Measurements from ENCODE around the gene TANGO6. TPM values are rescaled to one million over a fixed set of nuclear protein-coding genes. Genes with fewer than 3 reads are reported as not detected.

The TANGO6 gene
- total and polyA plus RNA-seq, 3 donors from 2014 or later: 23.1 to 41.3 (median 39.4) TPM

DNA sequence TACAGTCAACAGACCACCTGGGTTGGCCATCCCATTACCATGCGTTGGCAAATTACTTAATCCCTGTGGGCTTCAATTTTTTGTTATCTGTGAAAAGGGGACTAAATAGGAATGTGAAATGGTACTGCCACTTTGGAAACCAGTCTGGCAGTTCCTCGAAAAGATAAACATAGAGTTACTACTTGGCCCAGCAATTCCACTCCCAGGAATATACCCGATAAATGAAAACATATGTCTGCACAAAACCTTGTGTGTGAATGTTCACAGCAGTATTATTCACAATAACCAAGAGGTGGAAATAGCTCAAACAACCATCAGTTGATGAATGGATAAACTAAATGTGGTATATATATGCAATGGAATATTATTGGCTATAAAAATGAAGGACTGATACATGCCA lies 87.9 kb downstream of the TANGO6 start:
- Histone ChIP-seq H3K27me3 (no peaks in the 10 kb centered on the region), H3K4me3 (no peak overlapping the region), H3K9me3 (no peaks in the 10 kb centered on the region), H3K27ac (no peak overlapping the region), H3K4me1 (no peaks in the 10 kb centered on the region), H3K36me3 (ENCODE audit: low read depth, missing control alignments) (no peaks in the 10 kb centered on the region)
- intact Hi-C loops (cut with DNase I; ENCODE audit: low total_unique reads): no loop called here
- DNase-seq: no peak
- WGBS, 2 donors: 85 to 93% methylated on average over 3 of the region's 3 CpGs
- no peak for TF ChIP-seq POLR2A (IDR thresholded peaks at IDR 0.05)
- TF ChIP-seq, protein P1, sequence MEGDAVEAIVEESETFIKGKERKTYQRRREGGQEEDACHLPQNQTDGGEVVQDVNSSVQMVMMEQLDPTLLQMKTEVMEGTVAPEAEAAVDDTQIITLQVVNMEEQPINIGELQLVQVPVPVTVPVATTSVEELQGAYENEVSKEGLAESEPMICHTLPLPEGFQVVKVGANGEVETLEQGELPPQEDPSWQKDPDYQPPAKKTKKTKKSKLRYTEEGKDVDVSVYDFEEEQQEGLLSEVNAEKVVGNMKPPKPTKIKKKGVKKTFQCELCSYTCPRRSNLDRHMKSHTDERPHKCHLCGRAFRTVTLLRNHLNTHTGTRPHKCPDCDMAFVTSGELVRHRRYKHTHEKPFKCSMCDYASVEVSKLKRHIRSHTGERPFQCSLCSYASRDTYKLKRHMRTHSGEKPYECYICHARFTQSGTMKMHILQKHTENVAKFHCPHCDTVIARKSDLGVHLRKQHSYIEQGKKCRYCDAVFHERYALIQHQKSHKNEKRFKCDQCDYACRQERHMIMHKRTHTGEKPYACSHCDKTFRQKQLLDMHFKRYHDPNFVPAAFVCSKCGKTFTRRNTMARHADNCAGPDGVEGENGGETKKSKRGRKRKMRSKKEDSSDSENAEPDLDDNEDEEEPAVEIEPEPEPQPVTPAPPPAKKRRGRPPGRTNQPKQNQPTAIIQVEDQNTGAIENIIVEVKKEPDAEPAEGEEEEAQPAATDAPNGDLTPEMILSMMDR (IDR thresholded peaks at IDR 0.05): no peak

- H3K36me3 ChIP-seq (ENCODE audit: low read depth, missing control alignments): no peaks in the 10 kb centered on the region
- no peaks in the 10 kb centered on the region for H3K4me1 ChIP-seq
- H3K9me3 ChIP-seq: no peaks in the 10 kb centered on the region
- H3K27ac ChIP-seq: no peak overlapping the region
- WGBS, 2 donors: 96% methylated on average over 3 of the region's 3 CpGs
- no peak overlapping the region for H3K4me3 ChIP-seq
- TF ChIP-seq POLR2A (IDR thresholded peaks at IDR 0.05): no peak
- TF ChIP-seq, protein P1 (IDR thresholded peaks at IDR 0.05): no peak
- intact Hi-C loops (cut with DNase I; ENCODE audit: low total_unique reads): no loop called here
- no peak for DNase-seq
- no peaks in the 10 kb centered on the region for H3K27me3 ChIP-seq
These were observed 91.1 kb downstream of the TANGO6 start for GRCh38 chr16:68934402-68934801.

DNA sequence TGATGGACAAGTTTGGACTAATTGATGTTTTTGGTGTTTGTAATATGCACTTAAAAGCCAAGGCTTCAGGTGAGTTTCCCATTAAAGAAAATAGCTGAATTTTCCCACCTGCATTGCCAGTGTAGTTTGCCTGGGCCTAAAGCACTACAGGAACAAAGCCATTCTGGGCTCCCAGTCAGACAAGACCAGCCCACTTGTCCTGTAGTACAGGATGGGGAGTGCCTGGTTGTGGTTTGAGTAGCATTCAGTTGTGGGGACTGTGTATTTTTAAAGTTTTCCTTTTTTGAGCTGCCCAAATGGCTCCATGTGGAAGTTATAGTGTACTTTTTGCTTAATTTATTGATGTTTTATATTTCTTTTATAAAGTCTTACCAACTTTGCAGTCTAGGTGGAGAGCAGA lies 91.7 kb downstream of the TANGO6 start:
- no peaks in the 10 kb centered on the region for H3K9me3 ChIP-seq
- DNase-seq: no peak
- H3K27ac ChIP-seq: no peak overlapping the region
- no peak for TF ChIP-seq POLR2A (IDR thresholded peaks at IDR 0.05)
- TF ChIP-seq, protein P1 (IDR thresholded peaks at IDR 0.05): no peak
- no peak overlapping the region for H3K4me3 ChIP-seq
- H3K27me3 ChIP-seq: no peaks in the 10 kb centered on the region
- H3K36me3 ChIP-seq (ENCODE audit: low read depth, missing control alignments): no peaks in the 10 kb centered on the region
- no peaks in the 10 kb centered on the region for H3K4me1 ChIP-seq
- intact Hi-C loops (cut with DNase I; ENCODE audit: low total_unique reads): no loop called here

GRCh38 chr16:68936736-68937631 lies 93.7 kb downstream of the TANGO6 start:
- Histone ChIP-seq H3K36me3 (ENCODE audit: low read depth, missing control alignments) (no peaks in the 10 kb centered on the region), H3K9me3 (no peaks in the 10 kb centered on the region), H3K27ac (no peak overlapping the region), H3K4me1 (no peaks in the 10 kb centered on the region), H3K4me3 (no peak overlapping the region), H3K27me3 (no peaks in the 10 kb centered on the region)
- 65 to 73% methylated on average over 2 of the region's 2 CpGs for WGBS, 2 donors
- TF ChIP-seq, protein P1 (IDR thresholded peaks at IDR 0.05): no peak
- no peak for TF ChIP-seq POLR2A (IDR thresholded peaks at IDR 0.05)
- DNase-seq: no peak
- intact Hi-C loops (cut with DNase I; ENCODE audit: low total_unique reads): no loop called here
